Type B pancreatic cell (in vitro differentiated cells): ENCODE results near the gene ERC2. TPM values are rescaled to one million over a fixed set of nuclear protein-coding genes. Genes with fewer than 3 reads are reported as not detected.

Experiments used
- DNase-seq: peaks from one replicate; pipeline ENCODE4 v3.0.0; 2021; ENCODE audit warnings: mixed read lengths; ENCODE audit not compliant: unreplicated experiment; ENCODE audit errors: extremely low spot score
- H3K27ac Mint-ChIP-seq: 2 replicates; pipeline ENCODE4 v1.8.0; 2021; ENCODE audit warnings: mild to moderate bottlenecking, mixed read lengths
- H3K27me3 Mint-ChIP-seq: 2 replicates; pipeline ENCODE4 v1.8.0; 2021; ENCODE audit warnings: mixed read lengths
- H3K36me3 Mint-ChIP-seq: 2 replicates; pipeline ENCODE4 v1.8.0; 2021; ENCODE audit warnings: mixed read lengths
- H3K4me1 Mint-ChIP-seq: one replicate; pipeline ENCODE4 v1.8.0; 2021; ENCODE audit warnings: mixed read lengths; ENCODE audit not compliant: unreplicated experiment
- H3K4me3 Mint-ChIP-seq: 2 replicates; pipeline ENCODE4 v1.8.0; 2021; ENCODE audit warnings: mild to moderate bottlenecking, mixed read lengths
- H3K9me3 Mint-ChIP-seq: 2 replicates; pipeline ENCODE4 v1.8.0; 2021; ENCODE audit warnings: mixed read lengths
- CTCF ChIP-seq: fragments of 200-600 bp; sonication (generic); conservative IDR thresholded peaks from 2 replicates; pipeline ENCODE4 v1.5.0; 2021; ENCODE audit warnings: antibody characterized with exemption, mild to moderate bottlenecking
- total RNA-seq: library from RNA; stranded (reverse); gene quantifications from 2 replicates; pipeline ENCODE4 v1.2.1, GENCODE V29; 2021; ENCODE audit warnings: low replicate concordance

ERC2 gene
- total RNA-seq, 1 donor from 2014 or later: 6.1 TPM

- no peaks in the 10 kb centered on the region for H3K36me3 Mint-ChIP-seq
- peaks cover 44% of the 10 kb centered on the region for H3K4me1 Mint-ChIP-seq
- H3K27me3 Mint-ChIP-seq: peaks cover 52% of the 10 kb centered on the region
Measured at GRCh38 chr3:55615039-55615693, 853.1 kb downstream of the ERC2 start.

GRCh38 chr3:55611121-55611520 is 857.1 kb downstream of the ERC2 start:
- DNase-seq: no peak
- Mint-ChIP-seq H3K4me1 (peaks cover 30% of the 10 kb centered on the region), H3K9me3 (peaks cover 6% of the 10 kb centered on the region), H3K4me3 (no peak overlapping the region), H3K36me3 (peaks cover under 1% of the 10 kb centered on the region), H3K27me3 (peaks cover 46% of the 10 kb centered on the region), H3K27ac (no peak overlapping the region)
- TF ChIP-seq CTCF: no peak

More at GRCh38 chr3:55615039-55615693, 853.1 kb downstream of the ERC2 start:
- peak overlapping the region; percentile 70 for H3K4me3 Mint-ChIP-seq
- DNase-seq: no peak
- peak overlapping the region; percentile 58 for H3K27ac Mint-ChIP-seq
- TF ChIP-seq CTCF: no peak
- H3K9me3 Mint-ChIP-seq: no peaks in the 10 kb centered on the region

- DNase-seq: no peak
- H3K4me1 Mint-ChIP-seq: peaks cover 17% of the 10 kb centered on the region
- no peak overlapping the region for H3K4me3 Mint-ChIP-seq
- H3K36me3 Mint-ChIP-seq: peaks cover 3% of the 10 kb centered on the region
- no peak for TF ChIP-seq CTCF
- peaks cover 9% of the 10 kb centered on the region for H3K9me3 Mint-ChIP-seq
- H3K27me3 Mint-ChIP-seq: peaks cover 41% of the 10 kb centered on the region
- H3K27ac Mint-ChIP-seq: no peak overlapping the region
Measured at GRCh38 chr3:55609230-55609827, 858.9 kb downstream of the ERC2 start.

- no peak for TF ChIP-seq CTCF
Measured at GRCh38 chr3:55608301-55608937, 859.8 kb downstream of the ERC2 start.

GRCh38 chr3:55607844-55608243 is 860.4 kb downstream of the ERC2 start:
- DNase-seq: no peak
- Mint-ChIP-seq H3K9me3 (peaks cover 9% of the 10 kb centered on the region), H3K27me3 (peaks cover 36% of the 10 kb centered on the region), H3K4me3 (no peak overlapping the region), H3K4me1 (peaks cover 24% of the 10 kb centered on the region), H3K36me3 (peaks cover 3% of the 10 kb centered on the region), H3K27ac (no peak overlapping the region)
- no peak for TF ChIP-seq CTCF

More at GRCh38 chr3:55608301-55608937, 859.8 kb downstream of the ERC2 start:
- H3K4me3 Mint-ChIP-seq: no peak overlapping the region
- H3K4me1 Mint-ChIP-seq: peaks cover 24% of the 10 kb centered on the region
- H3K9me3 Mint-ChIP-seq: peaks cover 9% of the 10 kb centered on the region
- no peak for DNase-seq
- H3K27ac Mint-ChIP-seq: no peak overlapping the region
- peaks cover 3% of the 10 kb centered on the region for H3K36me3 Mint-ChIP-seq
- H3K27me3 Mint-ChIP-seq: peaks cover 41% of the 10 kb centered on the region
